ENCODE results near the gene MARCKS.

The MARCKS gene

DNA sequence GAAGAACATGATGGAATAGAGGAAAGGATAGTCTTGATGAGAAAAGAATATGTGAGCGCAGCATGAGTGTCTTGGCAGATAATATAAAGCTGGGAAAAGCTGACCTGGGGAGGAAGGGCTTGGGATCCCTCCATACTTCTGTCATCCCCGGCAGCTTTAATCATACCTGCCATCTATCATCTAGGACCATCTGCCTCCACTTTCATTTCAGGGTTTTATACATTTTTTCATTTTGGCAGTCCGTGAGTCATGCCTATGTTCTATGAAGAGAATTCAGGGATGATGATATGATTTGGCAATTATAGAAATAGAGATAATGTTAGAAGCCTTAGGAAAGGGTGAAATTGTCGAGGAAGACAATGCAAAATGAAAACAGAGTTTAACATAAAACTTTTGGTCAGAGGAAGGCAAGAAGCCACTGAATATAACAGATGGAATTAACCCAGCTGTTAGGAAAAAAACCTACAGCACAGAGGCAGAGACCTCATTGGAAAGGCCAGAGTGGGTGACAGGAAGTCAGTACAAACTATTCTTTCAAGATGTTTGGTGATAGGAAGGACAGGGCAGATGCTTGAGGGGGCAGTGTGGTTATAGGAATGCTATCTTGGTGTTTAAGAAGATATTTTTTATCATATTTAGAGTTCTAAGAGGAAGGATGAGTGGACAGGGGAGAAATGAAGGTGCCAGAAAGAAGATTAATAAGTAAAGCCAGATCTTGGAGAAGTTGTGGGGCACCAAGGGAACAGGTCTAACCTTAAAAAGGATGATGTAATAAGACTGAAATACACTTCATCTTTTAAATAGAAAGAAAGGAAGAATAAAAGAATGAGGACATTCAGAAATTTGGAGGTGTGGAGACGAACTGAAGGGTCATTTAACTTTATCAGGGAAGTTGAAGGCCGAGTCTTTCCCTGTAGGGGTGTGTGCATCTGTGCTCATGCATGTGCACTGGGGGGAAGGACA lies 37.8 kb downstream of the MARCKS start:
- H2AFZ ChIP-seq (ENCODE audit: low read depth) = no peak overlapping the region
- H3K27me3 ChIP-seq (ENCODE audit: insufficient read depth, low read depth) = no peaks in the 10 kb centered on the region
- H3K9ac ChIP-seq = no peak overlapping the region
- H3K27ac ChIP-seq = no peak overlapping the region
- no peaks in the 10 kb centered on the region for H3K79me2 ChIP-seq (ENCODE audit: insufficient read depth, low read depth)
- no peaks in the 10 kb centered on the region for H3K4me1 ChIP-seq (ENCODE audit: low read depth, poor library complexity, severe bottlenecking)
- H3K4me2 ChIP-seq = no peak overlapping the region
- TF ChIP-seq, protein P1, sequence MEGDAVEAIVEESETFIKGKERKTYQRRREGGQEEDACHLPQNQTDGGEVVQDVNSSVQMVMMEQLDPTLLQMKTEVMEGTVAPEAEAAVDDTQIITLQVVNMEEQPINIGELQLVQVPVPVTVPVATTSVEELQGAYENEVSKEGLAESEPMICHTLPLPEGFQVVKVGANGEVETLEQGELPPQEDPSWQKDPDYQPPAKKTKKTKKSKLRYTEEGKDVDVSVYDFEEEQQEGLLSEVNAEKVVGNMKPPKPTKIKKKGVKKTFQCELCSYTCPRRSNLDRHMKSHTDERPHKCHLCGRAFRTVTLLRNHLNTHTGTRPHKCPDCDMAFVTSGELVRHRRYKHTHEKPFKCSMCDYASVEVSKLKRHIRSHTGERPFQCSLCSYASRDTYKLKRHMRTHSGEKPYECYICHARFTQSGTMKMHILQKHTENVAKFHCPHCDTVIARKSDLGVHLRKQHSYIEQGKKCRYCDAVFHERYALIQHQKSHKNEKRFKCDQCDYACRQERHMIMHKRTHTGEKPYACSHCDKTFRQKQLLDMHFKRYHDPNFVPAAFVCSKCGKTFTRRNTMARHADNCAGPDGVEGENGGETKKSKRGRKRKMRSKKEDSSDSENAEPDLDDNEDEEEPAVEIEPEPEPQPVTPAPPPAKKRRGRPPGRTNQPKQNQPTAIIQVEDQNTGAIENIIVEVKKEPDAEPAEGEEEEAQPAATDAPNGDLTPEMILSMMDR (conservative IDR thresholded peaks at IDR 0.05; ENCODE audit: low read depth, low read length) = no peak
- no peaks in the 10 kb centered on the region for H3K36me3 ChIP-seq (ENCODE audit: insufficient read depth)
- H3K4me3 ChIP-seq (IDR thresholded peaks at IDR 0.05; ENCODE audit: insufficient read depth, low read depth, low read length) = no peak overlapping the region
- no peaks in the 10 kb centered on the region for H4K20me1 ChIP-seq (ENCODE audit: insufficient read depth)

DNA sequence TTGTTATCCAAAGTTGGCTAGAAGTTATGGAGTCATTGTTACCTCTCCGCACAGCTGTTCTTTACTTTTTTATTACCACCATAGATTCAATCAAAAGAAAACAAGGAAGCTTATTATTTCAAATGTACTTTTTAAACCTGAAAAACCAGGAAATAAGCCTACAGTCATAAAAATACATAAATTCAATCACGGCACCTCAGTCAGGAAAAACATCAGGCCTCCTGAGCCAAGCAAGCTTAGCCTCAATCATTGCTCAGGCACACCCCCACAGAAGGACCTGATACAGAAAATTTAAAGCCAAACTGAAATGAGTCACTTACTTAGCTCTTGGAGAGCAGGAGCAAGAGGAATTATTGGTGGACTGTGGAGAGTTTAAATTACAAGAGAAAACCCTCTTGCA lies 44.3 kb downstream of the MARCKS start:
- Histone ChIP-seq H3K79me2 (ENCODE audit: insufficient read depth, low read depth) (no peaks in the 10 kb centered on the region), H3K4me2 (no peak overlapping the region), H3K4me3 (IDR thresholded peaks at IDR 0.05; ENCODE audit: insufficient read depth, low read depth, low read length) (no peak overlapping the region), H3K36me3 (ENCODE audit: insufficient read depth) (no peaks in the 10 kb centered on the region), H4K20me1 (ENCODE audit: insufficient read depth) (no peaks in the 10 kb centered on the region), H3K27ac (no peak overlapping the region), H3K9ac (no peak overlapping the region), H2AFZ (ENCODE audit: low read depth) (no peak overlapping the region), H3K27me3 (ENCODE audit: insufficient read depth, low read depth) (no peaks in the 10 kb centered on the region), H3K4me1 (ENCODE audit: low read depth, poor library complexity, severe bottlenecking) (no peaks in the 10 kb centered on the region)
- TF ChIP-seq, protein P1 (conservative IDR thresholded peaks at IDR 0.05; ENCODE audit: low read depth, low read length) = no peak

DNA sequence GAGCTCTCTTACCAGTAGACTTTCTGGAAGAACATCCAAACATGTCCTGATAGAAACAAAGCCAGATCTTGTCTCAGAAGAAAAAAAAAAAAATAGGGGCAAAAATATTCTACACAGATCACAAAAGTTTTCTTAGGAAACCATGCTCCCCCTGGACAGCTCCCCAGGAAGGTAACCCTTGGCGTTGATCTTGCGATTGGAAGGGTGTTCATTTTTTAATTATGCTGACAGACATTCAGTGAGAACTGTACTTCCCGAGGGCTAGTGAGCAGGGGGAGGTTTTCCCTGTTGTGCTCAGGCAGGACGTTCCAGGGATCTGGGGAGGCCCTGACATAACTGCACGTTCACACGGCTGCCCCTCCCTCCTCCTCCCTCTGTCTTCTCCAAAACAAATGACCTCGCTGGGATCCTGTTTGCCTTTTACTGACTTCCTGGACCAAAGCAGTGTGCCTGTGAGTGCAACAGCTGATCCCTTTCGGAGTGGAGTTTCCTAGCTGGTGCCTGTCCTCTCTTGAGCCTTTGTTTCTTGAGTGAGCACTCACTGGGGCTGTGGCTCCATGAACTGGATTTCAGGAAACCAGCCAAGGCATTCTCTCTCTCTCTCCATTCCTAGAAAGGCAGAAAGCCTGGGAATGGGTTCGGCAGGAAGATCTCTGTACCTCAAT lies 46.7 kb downstream of the MARCKS start:
- Histone ChIP-seq H2AFZ (ENCODE audit: low read depth) (no peak overlapping the region), H3K27ac (no peak overlapping the region), H3K4me3 (IDR thresholded peaks at IDR 0.05; ENCODE audit: insufficient read depth, low read depth, low read length) (no peak overlapping the region), H3K4me1 (ENCODE audit: low read depth, poor library complexity, severe bottlenecking) (no peaks in the 10 kb centered on the region), H3K9ac (no peak overlapping the region), H3K4me2 (no peak overlapping the region), H3K36me3 (ENCODE audit: insufficient read depth) (no peaks in the 10 kb centered on the region), H3K79me2 (ENCODE audit: insufficient read depth, low read depth) (no peaks in the 10 kb centered on the region), H3K27me3 (ENCODE audit: insufficient read depth, low read depth) (no peaks in the 10 kb centered on the region), H4K20me1 (ENCODE audit: insufficient read depth) (no peaks in the 10 kb centered on the region)
- TF ChIP-seq, protein P1 (conservative IDR thresholded peaks at IDR 0.05; ENCODE audit: low read depth, low read length) = no peak

DNA sequence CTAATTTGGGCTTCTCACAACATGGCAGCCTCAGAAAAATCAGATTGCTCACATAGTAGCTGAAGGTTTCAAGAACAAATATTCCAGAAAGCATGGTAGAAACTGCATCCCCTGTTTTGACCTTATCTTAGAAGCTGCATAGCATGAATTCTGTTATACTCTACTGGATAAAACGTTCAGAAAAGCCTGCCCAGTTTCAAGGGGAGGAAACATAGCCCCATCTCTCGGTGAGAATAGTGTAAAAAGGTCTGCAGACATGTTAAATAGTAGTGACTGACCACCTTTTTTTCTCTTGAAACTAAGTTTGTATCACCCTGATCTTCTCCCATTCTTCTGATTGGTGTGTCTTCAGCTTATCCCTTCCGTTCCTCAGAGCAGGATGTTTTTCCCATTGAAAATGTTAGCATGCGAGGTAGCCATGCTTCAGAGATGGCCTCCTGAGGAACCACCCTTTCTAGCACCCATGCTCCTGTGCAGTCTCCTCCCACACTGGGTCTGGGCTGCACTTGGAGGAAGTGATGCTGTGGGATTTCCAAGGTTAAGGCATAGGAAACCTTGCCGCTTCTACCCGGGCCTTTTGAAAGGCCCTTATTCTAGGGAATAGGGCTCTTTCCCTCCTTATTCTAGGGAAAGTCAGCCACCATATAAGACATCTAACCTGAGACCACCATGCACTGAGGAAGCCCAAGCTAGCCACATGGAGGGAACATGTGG lies 50.1 kb downstream of the MARCKS start:
- TF ChIP-seq, protein P1 (conservative IDR thresholded peaks at IDR 0.05; ENCODE audit: low read depth, low read length) = no peak
- no peak overlapping the region for H3K4me2 ChIP-seq
- H4K20me1 ChIP-seq (ENCODE audit: insufficient read depth) = no peaks in the 10 kb centered on the region
- no peak overlapping the region for H3K27ac ChIP-seq
- H3K36me3 ChIP-seq (ENCODE audit: insufficient read depth) = no peaks in the 10 kb centered on the region
- H3K9ac ChIP-seq = no peak overlapping the region
- no peaks in the 10 kb centered on the region for H3K27me3 ChIP-seq (ENCODE audit: insufficient read depth, low read depth)
- H2AFZ ChIP-seq (ENCODE audit: low read depth) = no peak overlapping the region
- H3K4me1 ChIP-seq (ENCODE audit: low read depth, poor library complexity, severe bottlenecking) = no peaks in the 10 kb centered on the region
- no peaks in the 10 kb centered on the region for H3K79me2 ChIP-seq (ENCODE audit: insufficient read depth, low read depth)
- H3K4me3 ChIP-seq (IDR thresholded peaks at IDR 0.05; ENCODE audit: insufficient read depth, low read depth, low read length) = no peak overlapping the region

Measured in KMS-11 (cell line).